ENCODE results near the gene RNF25.
A peak's percentile ranks its signal among the peaks of the same experiment; 100 is the strongest.

RNF25 gene

DNA sequence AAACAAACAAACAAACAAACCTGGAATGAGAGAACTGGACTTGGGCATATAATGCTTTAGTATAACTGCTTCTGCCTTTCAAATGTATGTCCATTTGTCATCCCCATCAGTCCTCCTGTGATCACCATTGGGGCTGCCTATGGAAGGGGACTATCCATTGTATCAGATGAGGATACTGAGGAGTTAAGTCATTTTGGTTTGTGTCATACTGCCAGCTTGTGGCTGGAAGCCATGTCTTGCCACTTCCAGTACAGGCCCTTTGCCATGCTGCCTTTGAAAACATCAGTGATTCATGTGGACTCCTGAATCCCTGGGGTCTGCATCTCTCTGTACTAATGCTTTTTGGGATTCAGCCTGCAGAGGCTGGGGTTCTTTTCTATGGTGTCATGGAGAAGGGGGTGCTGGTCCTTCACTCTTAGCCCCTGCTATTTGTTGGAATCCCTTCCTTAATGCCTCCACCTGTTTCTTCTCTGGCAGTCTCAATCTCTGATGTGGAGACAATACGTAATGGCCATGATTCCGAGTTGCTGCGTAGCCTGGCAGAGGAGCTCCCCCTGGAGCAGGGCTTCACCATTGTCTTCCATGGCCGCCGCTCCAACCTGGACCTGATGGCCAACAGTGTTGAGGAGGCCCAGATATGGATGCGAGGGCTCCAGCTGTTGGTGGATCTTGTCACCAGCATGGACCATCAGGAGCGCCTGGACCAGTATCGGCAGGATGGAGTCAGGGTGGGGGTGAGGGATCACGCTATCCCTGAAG lies 53.5 kb downstream of the RNF25 start:
- H3K27ac Mint-ChIP-seq: peak overlapping the region; percentile 42
- no peak overlapping the region for H3K4me3 Mint-ChIP-seq
- H3K4me1 Mint-ChIP-seq: no peaks in the 10 kb centered on the region

DNA sequence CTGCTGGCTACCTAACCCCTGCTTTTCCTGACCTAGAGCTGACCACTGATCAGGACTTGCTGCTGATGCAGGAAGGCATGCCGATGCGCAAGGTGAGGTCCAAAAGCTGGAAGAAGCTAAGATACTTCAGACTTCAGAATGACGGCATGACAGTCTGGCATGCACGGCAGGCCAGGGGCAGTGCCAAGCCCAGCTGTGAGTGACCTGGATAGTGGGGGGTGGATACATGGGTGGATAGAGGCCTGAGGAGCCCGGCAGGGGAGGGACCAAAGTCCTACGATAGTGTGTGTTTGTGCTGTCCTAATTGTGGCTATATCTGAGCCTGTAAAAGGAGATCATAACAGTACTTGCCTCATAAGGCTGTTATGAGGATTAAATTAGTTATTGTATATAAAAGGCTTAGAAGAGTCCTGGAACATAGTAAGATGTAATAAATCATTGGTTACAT lies 55.9 kb downstream of the RNF25 start:
- TF ChIP-seq, protein P1, sequence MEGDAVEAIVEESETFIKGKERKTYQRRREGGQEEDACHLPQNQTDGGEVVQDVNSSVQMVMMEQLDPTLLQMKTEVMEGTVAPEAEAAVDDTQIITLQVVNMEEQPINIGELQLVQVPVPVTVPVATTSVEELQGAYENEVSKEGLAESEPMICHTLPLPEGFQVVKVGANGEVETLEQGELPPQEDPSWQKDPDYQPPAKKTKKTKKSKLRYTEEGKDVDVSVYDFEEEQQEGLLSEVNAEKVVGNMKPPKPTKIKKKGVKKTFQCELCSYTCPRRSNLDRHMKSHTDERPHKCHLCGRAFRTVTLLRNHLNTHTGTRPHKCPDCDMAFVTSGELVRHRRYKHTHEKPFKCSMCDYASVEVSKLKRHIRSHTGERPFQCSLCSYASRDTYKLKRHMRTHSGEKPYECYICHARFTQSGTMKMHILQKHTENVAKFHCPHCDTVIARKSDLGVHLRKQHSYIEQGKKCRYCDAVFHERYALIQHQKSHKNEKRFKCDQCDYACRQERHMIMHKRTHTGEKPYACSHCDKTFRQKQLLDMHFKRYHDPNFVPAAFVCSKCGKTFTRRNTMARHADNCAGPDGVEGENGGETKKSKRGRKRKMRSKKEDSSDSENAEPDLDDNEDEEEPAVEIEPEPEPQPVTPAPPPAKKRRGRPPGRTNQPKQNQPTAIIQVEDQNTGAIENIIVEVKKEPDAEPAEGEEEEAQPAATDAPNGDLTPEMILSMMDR (IDR thresholded peaks at IDR 0.05): no peak

More for the DNA sequence above, 53.5 kb downstream of the RNF25 start:
- H3K9me3 Mint-ChIP-seq: no peaks in the 10 kb centered on the region
- no peaks in the 10 kb centered on the region for H3K36me3 Mint-ChIP-seq (ENCODE audit: low read depth)
- TF ChIP-seq, protein P1 (IDR thresholded peaks at IDR 0.05): no peak
- DNase-seq: no peak
- peaks cover 21% of the 10 kb centered on the region for H3K27me3 Mint-ChIP-seq (ENCODE audit: low read depth, poor library complexity)

More for the DNA sequence above, 55.9 kb downstream of the RNF25 start:
- Mint-ChIP-seq H3K4me3 (no peak overlapping the region), H3K36me3 (ENCODE audit: low read depth) (no peaks in the 10 kb centered on the region), H3K27me3 (ENCODE audit: low read depth, poor library complexity) (peaks cover 29% of the 10 kb centered on the region), H3K27ac (no peak overlapping the region), H3K4me1 (no peaks in the 10 kb centered on the region), H3K9me3 (no peaks in the 10 kb centered on the region)
- DNase-seq: no peak

All from nephron progenitor cell (in vitro differentiated cells).